HG02973 (cell line): ENCODE data around the gene USP53.
A peak's percentile ranks its signal among the peaks of the same experiment; 100 is the strongest.
"Not testable (repeated sequence)": the region's sequence is repeated elsewhere in the genome, so short reads cannot be mapped to it uniquely, and the experiment has no call there.

Source experiments
- ATAC-seq: cut with Tn5 transposase; IDR thresholded peaks from one replicate; pipeline ENCODE4 v1.9.1; 2021; ENCODE audit warnings: moderate library complexity; ENCODE audit not compliant: unreplicated experiment

The USP53 gene

DNA sequence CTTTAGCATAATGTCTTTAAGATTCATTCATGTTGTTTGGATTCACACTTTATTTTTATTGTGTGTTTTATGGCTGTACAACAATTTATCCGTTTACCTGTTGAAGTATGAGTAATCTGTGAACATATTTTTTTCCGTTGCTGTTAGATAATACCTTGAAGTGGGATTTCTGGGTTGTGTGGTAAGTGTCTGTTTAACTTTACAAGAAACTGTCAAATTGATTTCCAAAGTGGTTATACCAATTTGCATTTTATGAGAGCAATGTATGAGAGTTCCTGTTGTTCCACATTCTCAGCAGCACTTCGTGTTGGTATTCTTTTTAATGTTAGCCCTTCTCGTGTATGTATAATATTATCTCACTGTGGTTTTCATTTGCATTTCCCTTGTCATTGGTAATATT, 53.6 kb downstream of the USP53 start:
- no peak for ATAC-seq

GRCh38 chr4:119268466-119268865, 56.0 kb downstream of the USP53 start:
- ATAC-seq = no peak

DNA sequence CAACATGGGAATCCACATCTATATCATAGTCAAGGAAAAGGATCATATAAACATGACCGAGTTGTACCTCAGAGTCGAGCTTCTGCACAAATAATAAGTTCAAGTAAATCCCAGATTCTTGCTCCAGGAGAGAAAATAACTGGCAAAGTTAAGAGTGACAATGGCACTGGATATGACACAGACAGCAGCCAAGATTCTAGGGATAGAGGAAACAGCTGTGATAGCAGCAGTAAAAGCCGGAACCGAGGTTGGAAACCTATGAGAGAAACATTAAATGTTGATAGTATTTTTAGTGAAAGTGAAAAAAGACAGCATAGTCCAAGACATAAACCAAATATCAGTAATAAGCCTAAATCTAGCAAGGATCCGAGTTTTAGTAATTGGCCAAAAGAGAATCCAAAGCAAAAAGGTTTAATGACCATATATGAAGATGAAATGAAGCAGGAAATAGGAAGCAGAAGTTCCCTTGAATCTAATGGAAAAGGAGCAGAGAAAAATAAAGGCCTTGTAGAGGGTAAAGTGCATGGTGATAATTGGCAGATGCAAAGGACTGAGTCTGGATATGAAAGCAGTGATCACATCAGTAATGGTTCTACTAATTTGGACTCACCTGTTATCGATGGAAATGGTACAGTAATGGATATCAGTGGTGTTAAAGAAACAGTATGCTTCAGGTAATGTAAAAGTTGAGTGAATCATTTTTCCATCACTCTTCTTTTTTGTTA, 59.0 kb downstream of the USP53 start:
- ATAC-seq = no peak

GRCh38 chr4:119279541-119279940, 67.0 kb downstream of the USP53 start:
- not testable (repeated sequence) for ATAC-seq

DNA sequence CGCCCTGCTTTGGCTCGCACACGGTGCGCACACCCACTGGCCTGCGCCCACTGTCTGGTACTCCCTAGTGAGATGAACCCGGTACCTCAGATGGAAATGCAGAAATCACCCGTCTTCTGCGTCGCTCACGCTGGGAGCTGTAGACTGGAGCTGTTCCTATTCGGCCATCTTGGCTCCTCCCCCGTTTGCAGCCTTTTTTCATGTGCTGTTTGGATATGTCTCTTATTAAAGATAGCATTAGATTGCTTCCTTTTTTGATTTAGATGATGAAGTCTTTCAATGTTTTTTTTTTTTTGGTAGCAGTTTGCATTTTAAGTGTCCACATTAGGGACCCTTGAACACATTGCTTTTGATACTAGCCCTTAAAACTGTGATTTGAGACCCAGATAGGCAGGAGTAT, 67.4 kb downstream of the USP53 start:
- not testable (repeated sequence) for ATAC-seq

GRCh38 chr4:119281393-119281792, 68.9 kb downstream of the USP53 start:
- ATAC-seq = no peak

DNA sequence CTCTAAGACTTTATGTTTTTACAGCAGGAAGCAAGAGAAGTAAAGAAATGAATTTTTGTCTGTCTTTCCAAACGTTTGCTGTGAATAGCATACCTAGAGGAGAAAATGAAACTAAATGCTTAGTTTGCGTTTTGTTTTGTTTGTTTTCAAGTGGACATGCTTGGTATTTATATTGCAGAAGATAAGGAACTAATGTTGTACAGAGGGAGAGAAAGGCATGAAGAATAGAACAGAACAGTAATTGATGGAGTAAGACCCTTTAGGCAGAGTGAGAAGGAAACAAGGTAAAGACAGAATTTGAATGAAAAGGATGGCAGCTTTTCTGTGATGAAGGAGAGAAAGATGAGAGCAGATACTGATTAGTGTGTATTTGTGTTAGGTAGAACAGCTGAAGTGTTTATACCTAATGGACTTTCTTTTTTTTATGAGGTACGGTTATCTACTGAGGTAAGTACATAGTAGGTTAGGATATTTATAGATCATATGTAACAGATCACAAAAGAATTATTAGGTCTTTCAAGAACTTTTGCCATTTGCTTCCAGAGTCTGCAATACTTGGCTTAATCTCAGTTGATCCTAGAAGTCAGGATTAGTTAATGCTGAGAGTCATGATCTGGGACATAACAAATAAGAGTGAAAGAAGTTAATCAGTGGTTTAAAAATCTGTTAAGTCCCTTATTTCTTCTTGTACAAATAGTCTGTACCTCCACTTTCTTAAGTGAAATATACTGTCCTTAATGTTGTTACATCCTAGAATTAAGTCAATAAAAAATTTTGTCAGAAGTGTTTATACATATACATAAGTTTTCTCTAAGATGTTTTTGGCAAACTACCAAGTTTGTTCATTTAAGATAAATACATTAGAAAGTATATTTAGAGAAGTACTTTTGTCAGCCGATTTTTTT, 72.6 kb downstream of the USP53 start:
- peak; percentile 85 for ATAC-seq

DNA sequence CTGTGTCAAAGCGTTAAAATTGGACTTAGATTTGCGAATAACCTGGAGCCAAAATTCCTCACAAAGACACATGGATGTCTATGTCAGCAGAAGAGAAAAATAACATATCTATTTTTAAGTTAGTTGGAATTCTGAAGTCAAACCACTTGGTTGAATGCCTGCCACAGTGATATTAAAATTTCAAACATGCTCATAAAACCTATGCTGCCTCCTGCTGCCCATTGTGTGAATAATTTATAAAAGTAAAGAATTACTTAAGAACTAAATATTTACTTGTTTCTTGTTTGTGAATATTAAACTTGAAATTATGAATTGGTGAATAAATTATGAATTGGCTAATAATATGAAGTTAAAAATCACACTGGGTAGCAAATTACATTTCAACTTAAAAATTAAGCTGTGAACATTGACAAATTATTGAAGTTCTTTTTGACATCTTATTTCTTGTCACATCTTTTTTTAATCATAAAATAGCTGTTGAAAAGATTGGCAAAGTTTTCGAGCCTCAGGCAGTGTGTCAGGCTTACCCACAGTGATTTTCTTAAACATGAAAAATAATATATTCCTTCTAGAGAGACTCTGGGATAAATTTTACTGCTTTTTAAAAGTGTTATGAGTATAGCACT, 74.0 kb downstream of the USP53 start:
- ATAC-seq = no peak

DNA sequence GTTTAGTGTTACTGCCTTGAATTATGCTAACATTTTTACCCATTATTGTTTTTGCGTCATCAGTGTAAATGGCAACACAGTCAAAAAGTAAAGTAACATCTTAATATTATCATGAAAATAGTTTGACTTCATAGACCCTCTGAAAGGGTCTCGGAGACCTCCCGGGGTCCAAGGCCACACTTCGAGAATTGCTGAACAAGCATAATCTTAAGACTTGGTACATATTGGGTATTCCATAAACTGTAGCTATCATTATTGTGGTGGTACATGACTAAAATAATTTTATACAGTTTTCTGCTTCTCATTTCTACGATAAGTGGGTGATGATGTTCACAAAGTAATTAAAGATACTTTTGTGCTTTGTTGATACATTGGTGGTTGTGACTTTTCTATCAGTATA, 76.8 kb downstream of the USP53 start:
- no peak for ATAC-seq

- no peak for ATAC-seq
Observed at GRCh38 chr4:119290598-119290997, 78.1 kb downstream of the USP53 start.

DNA sequence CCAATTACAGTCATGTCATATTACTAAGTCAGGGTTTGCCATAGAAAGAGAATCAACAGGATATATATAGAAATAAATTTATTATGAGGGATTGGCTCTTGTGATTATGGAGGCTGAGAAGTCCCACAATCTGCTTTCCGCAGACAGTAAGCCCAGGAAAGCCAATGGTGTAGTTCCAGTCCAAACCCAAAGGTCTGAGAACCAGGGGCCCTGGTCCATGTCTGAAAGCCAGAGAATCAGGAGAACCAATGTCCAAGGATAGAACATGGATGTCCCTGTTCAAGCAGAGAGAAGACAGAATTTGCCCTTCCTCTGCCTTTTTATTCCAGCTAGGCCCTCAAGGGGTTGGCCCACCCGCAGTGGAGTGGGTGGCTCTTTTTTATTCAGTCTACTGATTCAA, 83.8 kb downstream of the USP53 start:
- no peak for ATAC-seq

DNA sequence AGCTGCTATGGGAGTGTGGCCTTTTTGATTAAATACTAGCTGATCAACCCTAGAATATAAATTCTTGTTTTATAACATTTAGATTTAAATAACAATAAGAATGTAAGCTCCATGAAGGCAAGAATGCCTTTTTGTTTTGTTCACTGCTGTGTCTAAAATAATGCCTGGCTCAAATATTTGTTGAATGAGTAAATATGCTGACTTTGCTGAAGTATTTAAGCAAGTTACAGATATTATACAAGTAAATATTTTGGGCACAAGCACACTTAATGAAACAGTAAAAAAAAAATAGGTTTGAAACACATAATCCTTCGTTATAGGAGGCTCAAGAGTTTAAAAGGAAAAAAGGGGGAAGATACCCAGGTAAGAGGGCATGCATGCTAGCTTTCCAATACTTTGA, 85.3 kb downstream of the USP53 start:
- ATAC-seq = no peak

DNA sequence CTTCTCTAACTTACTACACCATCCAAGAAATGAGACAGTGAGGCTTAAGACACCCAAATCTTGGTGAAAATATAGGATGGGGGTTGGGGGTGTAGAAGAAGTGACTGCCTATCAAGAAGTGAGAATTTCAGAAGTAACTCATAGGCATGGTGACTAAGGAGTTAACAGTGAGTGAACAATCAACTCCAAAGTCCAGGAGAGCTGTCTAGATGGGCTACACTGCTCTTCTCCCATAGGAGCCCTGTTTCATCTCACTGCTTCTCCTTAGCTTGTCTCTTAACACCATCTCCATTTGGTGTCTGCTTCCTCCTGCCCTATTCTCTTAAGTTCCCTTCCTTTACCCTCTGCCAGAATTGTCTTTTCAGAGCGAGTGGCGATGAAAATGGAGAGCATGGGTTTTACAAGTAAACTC, 86.8 kb downstream of the USP53 start:
- ATAC-seq = no peak

- ATAC-seq = peak; percentile 49
Observed at GRCh38 chr4:119299741-119300100, 87.2 kb downstream of the USP53 start.

- ATAC-seq = peak; percentile 93
Observed at GRCh38 chr4:119300101-119300978, 87.8 kb downstream of the USP53 start.

DNA sequence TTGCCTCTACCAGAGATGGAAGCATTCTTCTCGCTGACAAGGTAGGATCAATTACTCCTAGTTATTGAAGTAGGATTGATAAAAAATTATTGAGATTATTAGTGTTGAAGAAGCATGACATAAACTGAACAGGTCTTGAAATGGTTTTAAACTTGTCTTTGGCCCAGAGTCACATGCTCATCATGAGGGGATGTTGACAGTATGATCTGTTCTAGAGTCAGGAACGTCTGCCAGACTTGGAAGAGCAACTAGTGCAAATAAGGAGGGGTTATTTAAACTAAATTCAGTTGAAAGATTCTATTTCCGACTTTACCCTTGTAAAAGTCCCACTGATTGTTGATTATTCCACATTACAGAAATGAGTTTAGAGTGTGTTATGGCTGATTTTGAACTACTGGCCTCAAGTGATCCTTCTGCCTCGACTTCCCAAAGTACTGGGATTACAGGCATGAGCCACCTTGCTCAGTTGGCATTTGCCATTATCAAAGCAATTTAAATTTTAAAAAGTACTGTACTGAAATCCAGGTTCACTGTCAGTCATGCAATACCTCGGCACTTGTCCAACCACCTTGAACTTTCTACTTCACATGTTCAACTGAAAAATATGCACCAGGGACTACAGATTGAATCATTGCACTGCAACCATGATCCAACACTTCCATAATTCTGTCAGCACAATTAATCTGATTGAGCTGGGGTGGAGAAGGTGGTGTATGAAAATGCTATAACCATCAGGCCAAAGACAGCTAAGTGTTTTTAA, 89.7 kb downstream of the USP53 start:
- no peak for ATAC-seq

DNA sequence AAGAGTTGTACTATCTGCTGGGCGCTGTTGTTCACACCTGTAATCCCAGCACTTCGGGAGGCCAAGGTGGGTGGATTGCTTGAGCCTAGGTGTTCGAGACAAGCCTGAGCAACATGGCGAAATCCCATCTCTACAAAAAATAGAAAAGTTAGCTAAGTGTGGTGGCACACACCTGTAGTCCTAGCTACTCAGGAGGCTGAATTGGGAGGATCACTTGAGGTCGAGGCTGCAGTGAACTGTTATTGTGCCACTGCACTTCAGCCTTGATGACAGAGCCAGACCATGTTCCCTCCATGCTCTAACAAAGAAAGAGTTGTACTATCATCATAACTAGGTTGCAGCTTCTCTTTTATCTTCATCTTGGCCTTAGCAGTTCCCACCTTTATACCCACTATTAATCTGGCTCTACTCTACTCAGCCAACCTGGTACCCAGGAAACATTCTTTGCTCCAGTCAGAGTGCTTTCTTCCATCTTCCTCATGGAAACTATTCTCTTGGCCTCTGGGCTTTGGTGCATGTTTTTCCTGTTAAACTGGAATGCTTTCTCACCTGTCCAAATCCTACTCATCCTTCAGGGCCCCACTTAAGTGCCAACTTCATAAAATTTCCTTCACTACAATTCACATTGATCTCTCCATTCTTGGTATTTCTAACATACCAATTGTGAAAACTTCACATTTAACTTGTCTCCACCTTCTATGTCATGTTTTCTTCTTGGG, 91.2 kb downstream of the USP53 start:
- no peak for ATAC-seq

- no peak for ATAC-seq
Observed at GRCh38 chr4:119304431-119304830, 91.9 kb downstream of the USP53 start.

- ATAC-seq = no peak
Observed at GRCh38 chr4:119307606-119308005, 95.1 kb downstream of the USP53 start.
